Thymus (tissue), 11 donors: Measurements from ENCODE around the gene MRPS18B. TPM values are rescaled to one million over a fixed set of nuclear protein-coding genes. Genes with fewer than 3 reads are reported as not detected.

Experiments used
- DNase-seq, 9 donors: peaks; one replicate each; pipeline ENCODE4 v3.0.0-alpha.2; 2013; ENCODE audit warnings: low spot score in 9 of 9, low read depth in 6 of 9, missing footprints in 1 of 9
- H3K27ac ChIP-seq, 2 donors: one replicate each; pipeline ENCODE4 v1.5.1; 2013; ENCODE audit warnings: control low read depth in 1 of 2, low read depth in 1 of 2, low read length in 1 of 2, mild to moderate bottlenecking in 1 of 2, moderate library complexity in 1 of 2
- H3K27me3 ChIP-seq, 2 donors: one replicate each; pipeline ENCODE4 v1.5.1; 2013; ENCODE audit warnings: low read length in 1 of 2; ENCODE audit not compliant: control insufficient read depth in 2 of 2, insufficient read depth in 1 of 2
- H3K36me3 ChIP-seq, 2 donors: one replicate each; pipeline ENCODE4 v1.5.1; 2013; ENCODE audit warnings: low read length in 1 of 2, mild to moderate bottlenecking in 1 of 2, moderate library complexity in 1 of 2; ENCODE audit not compliant: control insufficient read depth in 2 of 2, insufficient read depth in 2 of 2
- H3K4me1 ChIP-seq, 2 donors: one replicate each; pipeline ENCODE4 v1.5.1; 2013; ENCODE audit warnings: low read length in 2 of 2; ENCODE audit not compliant: control insufficient read depth in 2 of 2, insufficient read depth in 2 of 2
- H3K4me3 ChIP-seq, 2 donors: one replicate each; pipeline ENCODE4 v1.5.1; 2013; ENCODE audit warnings: low read length in 2 of 2, control low read depth in 1 of 2, mild to moderate bottlenecking in 1 of 2
- H3K9me3 ChIP-seq, 2 donors: one replicate each; pipeline ENCODE4 v1.5.1; 2013; ENCODE audit warnings: low read length in 1 of 2, mild to moderate bottlenecking in 1 of 2; ENCODE audit not compliant: control insufficient read depth in 2 of 2, insufficient read depth in 1 of 2
- WGBS: extraction: QIAGEN DNeasy Blood & Tissue Kit; methylation state at CpG from one replicate; pipeline ENCODE4 v1.1.7; 2013; 5-methylcytosine and 5-hydroxymethylcytosine counted together
- polyA plus RNA-seq: library from polyadenylated mRNA; stranded (reverse); fragments of 200-250 nt; gene quantifications from one replicate; pipeline ENCODE4 v1.2.3, GENCODE V29; 2013
- total RNA-seq: library from RNA; stranded (reverse); fragments of 120-200 nt; gene quantifications from one replicate; pipeline ENCODE4 v1.2.4, GENCODE V29; 2013
- donor health status: healthy.

The MRPS18B gene
- total and polyA plus RNA-seq, 2 donors = 47.9 to 48.9 TPM

DNA sequence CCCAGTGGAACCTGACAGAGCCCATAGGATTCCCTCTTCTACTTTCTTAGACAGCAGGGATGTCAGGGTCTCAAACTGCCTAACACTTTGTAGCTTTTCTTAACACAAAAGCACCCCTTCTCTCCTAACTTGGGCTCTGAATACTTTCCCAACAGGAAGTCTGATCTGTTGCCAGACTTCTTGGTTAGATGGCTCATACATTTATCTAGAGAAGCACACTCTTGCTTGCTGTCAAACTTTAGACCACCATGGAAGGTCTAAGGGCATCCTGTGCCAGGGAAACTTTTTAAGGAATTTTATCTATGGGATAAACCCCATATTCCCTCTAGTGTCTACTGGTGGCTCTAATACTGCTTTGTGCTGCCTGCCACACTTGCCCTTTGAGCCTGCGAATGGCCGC, 26.0 kb downstream of the MRPS18B start:
- Histone ChIP-seq H3K9me3 (no peaks in the 10 kb centered on the region), H3K4me1 (peaks cover 5 to 38% of the 10 kb centered on the region in 2 donors), H3K27me3 (no peaks in the 10 kb centered on the region), H3K4me3 (no peak overlapping the region), H3K36me3 (peaks cover 30 to 41% of the 10 kb centered on the region in 2 donors), H3K27ac (no peak overlapping the region)
- no peak for DNase-seq
- WGBS = over 99% methylated on average over 2 of the region's 2 CpGs

DNA sequence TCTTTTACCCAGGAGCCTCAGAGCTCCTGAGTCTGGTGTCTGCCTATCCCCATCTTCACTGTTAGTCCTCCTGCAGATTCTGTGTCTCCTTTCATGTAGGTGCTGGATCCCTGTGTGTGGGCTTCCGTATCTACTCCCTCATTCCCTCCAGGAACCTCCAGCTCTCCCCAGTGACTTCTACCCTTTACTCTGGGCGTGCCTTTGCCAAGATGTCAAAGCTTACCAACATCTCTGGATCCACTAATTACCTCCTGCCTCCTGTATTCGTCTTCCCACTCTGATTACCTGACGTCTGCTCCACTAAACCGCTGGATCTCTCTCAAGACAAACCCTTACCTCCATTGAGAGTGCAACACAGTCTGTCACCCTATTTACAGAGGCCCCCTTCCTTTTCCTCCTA, 27.1 kb downstream of the MRPS18B start:
- Histone ChIP-seq H3K27ac (no peak overlapping the region), H3K4me3 (no peak overlapping the region), H3K27me3 (no peaks in the 10 kb centered on the region), H3K36me3 (peaks cover 31 to 43% of the 10 kb centered on the region in 2 donors), H3K9me3 (no peaks in the 10 kb centered on the region), H3K4me1 (peaks cover 5 to 38% of the 10 kb centered on the region in 2 donors)
- WGBS = 95% methylated on average over 5 of the region's 5 CpGs
- DNase-seq = no peak

DNA sequence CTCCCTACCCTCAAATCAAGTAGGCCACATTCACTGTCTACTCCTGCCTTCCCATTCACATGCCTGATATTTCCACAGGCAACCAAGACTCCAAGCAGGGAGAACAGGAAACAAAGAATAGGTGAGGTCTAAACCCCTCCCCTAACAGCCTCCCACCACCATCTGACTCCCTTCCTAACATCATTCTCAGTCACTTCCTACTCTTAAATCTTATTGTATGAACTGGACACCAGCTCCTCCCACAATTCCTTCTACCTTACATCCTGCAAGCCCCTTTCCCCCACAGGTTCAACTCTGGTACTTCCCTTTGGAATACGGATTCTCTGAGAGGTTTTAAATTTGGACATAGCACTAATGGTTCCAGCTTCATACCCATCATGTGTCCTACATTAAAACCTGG, 28.3 kb downstream of the MRPS18B start:
- Histone ChIP-seq H3K4me3 (no peak overlapping the region), H3K27me3 (no peaks in the 10 kb centered on the region), H3K27ac (no peak overlapping the region), H3K36me3 (peaks cover 21 to 37% of the 10 kb centered on the region in 2 donors), H3K9me3 (no peaks in the 10 kb centered on the region), H3K4me1 (peaks cover 5 to 30% of the 10 kb centered on the region in 2 donors)
- 95% methylated on average over 1 of the region's 1 CpG for WGBS
- DNase-seq = no peak

DNA sequence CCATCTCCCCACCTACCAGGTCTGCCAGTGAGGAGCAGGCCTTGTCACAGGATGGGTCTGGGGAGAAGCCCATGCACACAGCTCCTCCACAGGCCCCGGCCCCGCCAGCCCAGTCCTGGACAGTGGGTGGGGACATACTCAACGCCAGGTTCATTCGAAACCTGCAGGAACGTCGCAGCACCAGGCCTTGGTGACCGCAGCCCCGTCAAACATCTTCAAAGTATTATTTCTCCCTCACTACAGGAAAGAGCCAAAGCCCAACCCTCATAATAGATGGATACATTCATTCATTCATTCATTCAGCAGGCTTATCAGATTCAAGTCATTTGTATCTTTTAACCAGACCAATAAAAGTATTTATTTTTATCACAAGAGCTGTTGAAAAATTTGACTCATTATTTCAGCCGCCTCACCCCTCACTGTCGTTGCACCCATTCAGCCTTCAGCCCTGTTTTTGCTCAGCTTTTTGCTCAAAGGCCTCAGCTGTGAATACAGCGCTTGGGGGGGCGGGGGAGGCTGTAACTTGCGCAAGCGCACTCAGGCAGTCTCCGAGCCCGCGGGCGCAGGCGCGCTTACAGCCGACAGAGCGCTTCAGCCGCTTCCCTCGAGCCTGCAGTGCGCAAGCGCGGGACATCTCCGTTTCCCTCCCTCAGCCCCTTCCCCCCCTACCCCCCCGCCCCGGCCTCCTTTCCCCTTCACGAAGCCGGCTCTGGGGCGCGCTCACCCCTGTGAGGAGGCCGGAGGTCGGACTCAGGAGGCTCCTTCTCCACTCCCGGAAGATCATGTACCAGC, 29.0 kb downstream of the MRPS18B start, which contains the start of gene C6orf136:
Gene C6orf136 (plus strand): TSS at position 684 of the 792 bp plus-strand sequence. CDS start 99 bp downstream, at position 783.
- H3K36me3 ChIP-seq = peaks cover 24 to 37% of the 10 kb centered on the region in 2 donors

DNA sequence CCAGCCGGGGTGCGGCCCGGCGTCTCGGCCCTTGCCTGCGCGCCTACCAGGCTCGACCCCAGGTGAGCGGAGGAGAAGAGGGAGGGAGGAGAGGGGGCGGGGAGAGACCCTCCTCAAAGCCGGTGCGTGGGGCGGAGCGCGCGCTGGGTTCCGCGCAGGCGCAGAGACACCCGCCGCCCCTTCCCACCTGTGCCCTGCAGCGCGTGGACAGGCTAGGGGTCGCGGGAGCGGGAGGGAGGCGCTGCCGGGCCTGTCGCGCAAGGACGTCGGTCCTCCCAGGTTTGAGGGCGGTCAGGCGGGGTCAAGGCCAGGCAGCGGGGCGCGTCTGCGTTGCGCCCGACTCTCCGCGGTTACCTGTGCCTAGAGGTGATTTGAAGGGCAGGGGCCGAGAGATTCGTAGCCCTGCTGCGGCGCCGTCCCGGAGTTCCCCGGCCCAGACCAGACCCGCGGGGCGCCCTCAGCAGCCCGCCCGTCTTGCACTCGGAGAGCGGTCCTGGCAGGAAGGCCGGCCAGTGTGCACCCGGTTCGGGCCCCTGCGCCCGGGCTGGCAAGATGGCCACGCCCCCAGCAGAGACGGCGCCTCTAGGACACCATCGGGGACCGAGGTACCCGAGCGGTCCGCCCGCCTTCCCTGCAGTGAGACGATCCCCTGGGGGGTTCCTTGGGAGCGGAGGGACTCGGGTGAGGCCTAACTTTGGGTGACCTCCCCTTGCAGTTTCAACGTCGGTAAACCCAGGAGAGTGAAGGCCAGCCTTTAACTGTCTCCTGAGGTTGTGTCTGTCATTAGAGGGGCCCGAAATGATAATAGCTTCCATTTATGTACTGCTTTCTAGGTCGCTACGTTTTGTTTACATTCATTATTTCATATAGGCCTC, 29.8 kb downstream of the MRPS18B start:
- Histone ChIP-seq H3K4me3 (peak overlapping the region; percentile 76 to 88), H3K4me1 (peaks cover 5 to 19% of the 10 kb centered on the region in 2 donors), H3K27ac (peak overlapping the region; percentile 96 to 98), H3K9me3 (no peaks in the 10 kb centered on the region), H3K36me3 (peaks cover 27 to 40% of the 10 kb centered on the region in 2 donors), H3K27me3 (no peaks in the 10 kb centered on the region)
- under 1% methylated on average over 78 of the region's 78 CpGs for WGBS
- peak in 6 of 9 donors; percentile 15 to 86 (median 40) for DNase-seq

More for the DNA sequence above, 29.0 kb downstream of the MRPS18B start, which contains the start of gene C6orf136:
- Histone ChIP-seq H3K9me3 (no peaks in the 10 kb centered on the region), H3K27me3 (no peaks in the 10 kb centered on the region), H3K4me3 (peak within 1 kb of the TSS; percentile 76 to 88), H3K27ac (peak within 1 kb of the TSS; percentile 96 to 98), H3K4me1 (peaks cover 5 to 23% of the 10 kb centered on the region in 2 donors)
- 18% methylated on average over 37 of the region's 37 CpGs for WGBS
- DNase-seq = peak; percentile 86 to 97 (median 93)

DNA sequence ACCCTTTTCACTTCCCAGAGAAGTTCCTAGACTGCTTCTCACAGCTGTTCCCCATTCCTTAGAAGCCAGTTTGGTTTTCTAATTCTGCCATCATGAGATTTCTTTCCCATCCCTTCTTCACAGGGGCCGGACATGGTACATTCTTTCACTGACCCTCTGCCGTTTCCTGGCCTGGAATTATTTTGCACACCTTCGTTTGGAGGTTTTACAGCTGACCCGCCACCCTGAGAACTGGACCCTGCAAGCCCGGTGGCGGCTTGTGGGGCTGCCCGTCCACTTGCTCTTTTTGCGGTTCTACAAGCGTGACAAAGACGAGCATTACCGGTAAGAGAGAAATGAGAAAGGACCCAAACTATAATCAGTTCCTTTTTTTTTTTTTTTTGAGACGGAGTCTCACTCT, 33.5 kb downstream of the MRPS18B start:
- Histone ChIP-seq H3K27me3 (no peaks in the 10 kb centered on the region), H3K36me3 (peaks cover 50 to 59% of the 10 kb centered on the region in 2 donors), H3K9me3 (no peaks in the 10 kb centered on the region), H3K4me1 (peaks cover 5 to 14% of the 10 kb centered on the region in 2 donors), H3K4me3 (no peak overlapping the region), H3K27ac (no peak overlapping the region)
- 96% methylated on average over 12 of the region's 12 CpGs for WGBS
- DNase-seq = no peak

DNA sequence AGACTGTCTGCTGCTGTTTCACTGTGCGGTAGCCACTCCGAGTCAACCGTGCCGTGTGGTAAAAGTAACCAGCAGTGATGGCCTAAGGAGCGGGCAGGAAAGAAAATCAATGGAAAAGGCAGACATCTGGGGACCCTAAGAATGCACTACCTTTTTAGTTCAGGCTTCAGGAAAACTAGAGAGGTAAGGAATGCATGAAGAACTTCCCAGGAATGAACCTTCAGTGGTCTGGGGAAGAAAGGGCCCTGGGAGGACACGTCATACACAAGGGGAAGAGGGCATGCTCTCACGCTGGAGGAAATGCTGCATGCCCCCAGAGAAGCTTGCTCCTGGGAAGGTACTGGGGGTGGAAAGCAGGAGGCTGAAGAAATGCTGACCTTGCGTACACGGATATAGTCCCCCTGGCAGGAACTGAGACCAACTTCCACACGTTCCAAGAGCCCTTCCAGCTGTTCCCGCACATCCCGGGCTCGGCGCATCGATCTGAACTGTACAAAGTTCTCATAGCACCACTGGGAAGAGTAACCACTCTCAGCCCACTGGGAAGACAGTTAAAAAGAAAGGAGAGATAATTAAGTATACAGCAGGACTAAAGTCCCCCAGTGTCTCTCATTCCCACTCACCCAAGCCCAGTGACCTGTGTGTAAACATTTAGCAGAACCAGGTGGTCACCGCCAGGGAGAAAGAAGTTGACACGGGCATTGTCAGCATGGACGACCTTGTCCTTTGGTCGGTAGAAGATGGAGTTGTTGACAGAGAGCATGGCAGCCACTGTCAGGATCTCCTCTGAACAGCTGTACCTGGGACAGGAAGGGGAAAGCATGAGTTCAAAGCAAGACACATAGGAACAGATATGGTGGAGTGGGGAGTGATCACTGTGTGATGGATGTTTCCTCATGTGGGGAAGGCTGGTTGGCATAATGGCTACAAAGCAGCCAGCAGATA, 37.4 kb downstream of the MRPS18B start:
- peaks cover 79 to 88% of the 10 kb centered on the region in 2 donors for H3K36me3 ChIP-seq
- 98% methylated on average over 19 of the region's 19 CpGs for WGBS
- H3K4me3 ChIP-seq = no peak overlapping the region
- H3K9me3 ChIP-seq = no peaks in the 10 kb centered on the region
- no peaks in the 10 kb centered on the region for H3K27me3 ChIP-seq
- no peak overlapping the region for H3K27ac ChIP-seq
- DNase-seq = no peak
- H3K4me1 ChIP-seq = no peaks in the 10 kb centered on the region

- H3K36me3 ChIP-seq = peaks cover 84 to 94% of the 10 kb centered on the region in 2 donors
These were observed 38.1 kb downstream of the MRPS18B start for GRCh38 chr6:30655743-30656094.

More at GRCh38 chr6:30655743-30656094, 38.1 kb downstream of the MRPS18B start:
- no peak for DNase-seq
- no peaks in the 10 kb centered on the region for H3K9me3 ChIP-seq
- WGBS = 99% methylated on average over 3 of the region's 3 CpGs
- no peaks in the 10 kb centered on the region for H3K27me3 ChIP-seq
- no peak overlapping the region for H3K27ac ChIP-seq
- no peak overlapping the region for H3K4me3 ChIP-seq
- no peaks in the 10 kb centered on the region for H3K4me1 ChIP-seq
